Hippocampal formation (tissue), 2 donors: ENCODE results near the gene KRT24.

Experiments used
- DNase-seq, 2 donors: peaks; one replicate each; lab custom pipeline; 2025; lab: John Stamatoyannopoulos, UW

KRT24 gene

GRCh38 chr17:40694584-40694983 lies 9.0 kb downstream of the KRT24 start:
- DNase-seq: no peak

DNA sequence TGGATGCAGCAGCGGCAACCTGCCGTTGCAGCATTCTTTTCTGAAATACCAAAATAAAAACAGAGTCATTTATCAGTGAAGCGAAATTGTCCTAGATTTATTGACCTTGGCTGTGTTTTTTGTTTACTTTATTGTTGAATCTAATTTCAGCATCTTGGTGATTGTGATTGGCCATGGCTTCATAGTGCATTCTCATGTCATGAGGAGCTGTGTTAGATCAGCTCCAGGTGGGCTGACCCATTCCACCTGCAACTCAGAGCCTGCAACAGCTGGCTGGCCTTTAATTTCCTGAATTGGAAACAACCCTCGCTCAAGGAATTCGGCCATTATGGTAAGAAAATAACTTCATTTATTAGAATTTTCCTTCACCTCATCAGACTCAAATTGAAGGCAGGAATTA lies 16.4 kb downstream of the KRT24 start:
- no peak for DNase-seq

DNA sequence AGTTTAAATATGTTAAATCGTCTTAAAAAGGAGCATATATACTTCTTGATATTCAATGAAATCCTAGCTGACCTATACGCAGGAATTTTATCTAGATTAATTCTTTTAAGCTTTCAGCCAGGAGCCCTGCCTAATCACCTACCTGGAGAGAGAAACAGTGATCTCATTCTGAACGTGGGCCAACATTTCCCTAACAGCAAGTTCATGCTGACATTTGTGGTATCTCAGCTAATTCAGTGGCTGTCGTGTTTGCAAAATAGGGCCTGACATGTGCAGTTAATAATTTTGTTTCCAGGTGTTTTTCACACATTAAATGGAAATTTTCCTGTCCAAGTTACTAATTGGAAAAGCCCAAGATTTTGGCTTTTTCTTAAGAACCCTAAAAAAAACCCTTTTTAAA lies 17.4 kb downstream of the KRT24 start:
- DNase-seq: no peak

DNA sequence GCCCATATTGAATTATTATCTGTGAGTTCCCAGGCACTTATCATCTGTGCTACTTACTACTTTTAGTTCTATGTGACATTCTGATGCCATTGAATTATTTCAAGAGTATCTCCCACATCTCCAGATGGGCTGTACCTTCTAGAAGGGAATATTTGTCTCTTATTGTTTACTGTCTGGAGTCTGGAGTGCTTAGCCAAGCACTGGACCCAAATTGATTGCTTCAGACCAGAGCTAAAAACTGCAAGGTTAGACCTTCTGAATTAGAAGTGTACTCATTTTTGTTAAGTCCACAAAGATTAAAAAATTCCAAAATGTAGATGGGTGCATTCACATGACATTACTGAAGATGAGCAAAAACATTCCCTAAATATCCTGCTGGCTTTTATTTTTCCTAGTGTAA lies 22.6 kb downstream of the KRT24 start:
- no peak for DNase-seq

DNA sequence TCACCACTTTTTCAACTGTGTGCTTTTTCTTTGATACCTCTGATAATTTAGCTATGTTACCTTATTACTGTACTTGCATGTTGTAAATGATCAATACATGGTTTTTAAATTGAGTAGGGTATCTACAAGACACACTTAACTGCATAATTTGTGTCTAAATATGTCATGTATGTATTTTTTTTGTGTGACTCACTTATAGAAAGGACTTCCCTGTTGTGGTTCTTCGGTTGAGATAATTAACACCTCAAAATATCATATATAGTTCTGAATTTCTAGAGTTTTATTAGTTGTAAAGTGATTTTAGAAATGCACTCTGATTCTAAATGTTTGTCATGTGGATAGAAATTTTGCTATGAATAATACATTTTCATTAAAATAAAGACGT lies 24.0 kb downstream of the KRT24 start:
- DNase-seq: no peak

DNA sequence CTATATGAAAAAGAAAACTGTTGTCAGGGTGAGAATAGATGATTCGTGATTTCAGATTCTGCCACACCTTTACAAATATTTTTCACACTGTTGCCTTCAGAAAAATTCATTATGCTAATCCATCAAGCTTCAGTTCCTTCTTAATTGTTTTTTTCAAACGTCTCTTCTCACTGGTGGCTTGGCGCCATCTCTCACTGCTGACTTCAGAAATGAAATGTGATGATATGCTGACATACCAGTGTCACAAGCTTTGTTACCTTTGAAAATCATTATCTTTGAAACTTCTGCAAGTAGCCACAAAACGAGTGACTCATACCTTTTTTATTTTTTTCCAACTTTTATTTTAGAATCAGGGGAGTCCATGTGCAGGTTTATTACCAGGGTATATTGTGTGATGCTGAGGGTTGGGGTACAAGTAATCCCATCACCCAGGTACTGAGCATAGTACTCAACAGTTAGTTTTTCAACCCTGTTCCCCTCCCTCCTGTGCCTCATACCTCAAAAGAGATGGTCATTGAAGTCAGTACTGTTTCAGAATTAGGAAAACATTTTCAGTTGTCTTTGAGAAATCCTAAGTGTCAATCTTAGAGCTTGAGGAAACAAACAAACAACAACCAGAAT lies 24.5 kb downstream of the KRT24 start:
- no peak for DNase-seq

- DNase-seq: no peak
Observed at GRCh38 chr17:40675905-40676304, 27.6 kb downstream of the KRT24 start.

- no peak for DNase-seq
Observed at GRCh38 chr17:40672654-40673053, 30.9 kb downstream of the KRT24 start.

- DNase-seq: no peak
Observed at GRCh38 chr17:40671282-40671681, 32.3 kb downstream of the KRT24 start.

DNA sequence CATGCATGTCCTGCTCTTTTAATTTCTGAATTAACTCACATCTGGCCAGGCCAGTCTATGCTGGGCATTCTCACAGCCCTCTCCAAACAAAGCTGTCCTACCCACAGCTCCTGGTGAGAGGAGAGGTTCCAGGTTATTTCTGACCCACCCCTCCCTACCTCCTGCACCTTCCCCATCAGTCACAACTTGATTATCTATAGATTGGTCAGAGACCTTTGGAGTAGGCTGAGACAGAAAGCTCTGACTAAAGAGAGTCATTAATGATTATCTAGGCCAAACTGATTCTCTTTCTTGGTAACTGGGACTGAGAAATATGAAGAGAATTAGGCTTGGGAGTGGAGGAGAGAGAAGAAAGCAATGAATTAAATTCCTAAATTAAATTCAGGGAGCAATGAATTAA lies 37.2 kb downstream of the KRT24 start:
- DNase-seq: no peak

DNA sequence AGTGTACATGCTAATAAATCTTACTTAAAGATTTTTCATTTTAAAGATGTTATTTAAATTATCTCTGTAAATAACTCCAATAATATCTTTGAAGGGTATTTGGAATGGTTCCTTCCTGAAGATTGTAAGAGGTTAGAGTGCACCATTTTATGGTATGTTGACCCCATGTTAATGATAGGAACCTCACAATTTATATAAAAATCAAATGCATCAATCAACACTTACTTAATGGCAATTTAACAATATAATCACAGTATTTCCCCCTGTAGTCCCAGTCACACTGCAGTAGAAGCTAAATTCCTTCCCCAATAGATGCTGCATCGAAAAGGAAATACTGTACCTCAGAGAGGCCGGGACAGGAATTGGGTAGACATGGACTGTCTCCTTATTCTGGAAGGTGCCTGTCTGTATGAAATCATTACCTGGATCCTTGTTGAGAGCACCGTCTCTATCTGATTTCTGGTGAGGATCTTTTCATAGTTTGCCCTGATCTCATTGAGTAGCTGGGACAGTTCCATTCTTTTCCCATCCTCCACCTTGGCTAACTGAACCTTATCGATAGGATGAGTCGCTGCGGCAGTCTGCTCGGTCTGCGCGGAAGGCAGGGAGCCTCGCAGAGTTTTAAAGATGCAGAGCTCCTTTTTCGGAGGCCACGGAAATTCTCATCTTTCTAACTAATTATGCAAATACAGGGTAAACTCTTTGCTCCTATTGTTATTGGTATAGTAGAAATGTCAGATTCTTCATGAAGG lies 38.8 kb downstream of the KRT24 start, which contains the start of gene KRT222:
Gene KRT222 (minus strand): TSS at position 596 of the 752 bp plus-strand sequence. CDS start 78 bp downstream, at position 518.
- no peak for DNase-seq

DNA sequence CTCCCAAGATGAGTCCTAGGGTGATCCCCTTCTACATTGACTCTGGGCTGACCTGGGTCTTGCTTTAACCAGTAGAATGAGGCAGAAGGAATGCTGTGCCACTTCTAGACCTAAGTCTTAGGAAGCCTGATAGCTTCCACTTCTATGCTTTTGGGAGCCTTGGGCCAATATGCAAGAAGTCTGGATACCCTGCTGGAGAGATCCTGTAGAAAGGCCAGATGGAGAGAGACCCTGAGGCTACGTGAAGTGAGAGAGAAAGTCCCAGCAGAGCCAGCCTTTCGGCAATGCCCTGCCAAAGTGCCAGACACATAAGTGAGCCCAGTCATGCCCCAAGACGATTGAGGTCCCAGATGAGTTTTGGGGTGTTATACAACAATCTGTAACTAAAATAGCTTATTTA lies 40.3 kb downstream of the KRT24 start:
- DNase-seq: no peak

GRCh38 chr17:40659911-40660310 lies 43.6 kb downstream of the KRT24 start:
- DNase-seq: no peak

GRCh38 chr17:40658396-40658795 lies 45.2 kb downstream of the KRT24 start:
- no peak for DNase-seq

DNA sequence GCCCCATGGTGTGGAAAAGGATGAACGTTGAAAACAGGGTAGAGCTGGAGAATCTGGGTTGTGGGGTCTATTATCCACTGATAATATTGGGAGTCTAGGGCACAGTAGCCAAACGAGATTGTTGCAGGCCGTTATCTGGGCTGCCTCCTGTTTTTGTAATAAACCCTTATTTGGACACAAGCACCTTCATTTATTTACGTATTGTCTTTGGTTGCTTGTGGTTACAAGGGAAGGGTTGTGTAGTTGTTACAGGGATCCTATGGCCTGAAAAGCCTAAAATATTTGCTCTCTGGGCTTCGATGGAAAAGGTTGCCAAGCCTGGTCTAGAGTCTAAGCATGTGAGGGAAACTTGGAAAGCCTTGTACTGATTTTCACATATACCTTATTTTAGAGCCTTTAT lies 51.6 kb downstream of the KRT24 start:
- DNase-seq: no peak

DNA sequence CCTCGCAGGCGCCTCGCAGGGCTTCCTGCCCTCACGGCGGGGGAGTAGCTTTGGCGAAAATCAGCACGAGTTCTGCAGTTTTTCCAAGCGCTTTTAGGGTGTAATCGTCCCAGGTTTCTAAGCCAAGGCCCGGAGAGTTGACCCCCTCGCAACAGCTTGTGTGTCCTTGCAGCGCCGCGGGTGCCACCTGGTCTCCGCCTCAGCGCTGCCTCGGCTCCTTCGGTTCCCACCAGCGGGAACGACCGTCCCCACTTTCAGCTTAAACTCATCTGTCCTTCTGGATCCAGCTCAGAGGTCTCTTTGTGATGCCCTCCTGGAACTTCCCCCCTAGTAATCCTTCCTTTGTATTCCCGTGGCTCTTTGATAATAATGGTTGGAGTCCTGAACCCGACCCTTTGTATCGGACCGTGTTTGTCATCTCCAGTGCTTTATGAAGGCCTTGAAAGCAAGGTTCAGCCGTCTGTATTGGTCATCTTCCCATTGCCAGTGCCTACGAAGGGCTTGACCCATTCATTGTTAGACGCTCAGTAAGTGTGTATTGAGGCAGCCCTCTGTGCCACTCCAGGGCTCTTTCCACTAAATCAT lies 55.1 kb downstream of the KRT24 start:
- DNase-seq: no peak
